GM18498 (cell line): ENCODE data around the gene P4HA2.

Experiments
- ATAC-seq: cut with Tn5 transposase; IDR thresholded peaks from one replicate; pipeline ENCODE4 v1.9.1; 2021; ENCODE audit warnings: mild to moderate bottlenecking, moderate library complexity; ENCODE audit not compliant: unreplicated experiment

The P4HA2 gene

GRCh38 chr5:132227485-132228240 lies at the start of gene P4HA2:
P4HA2 (minus strand) TSS chr5:132227853; CDS start chr5:132218626, 9,227 bp downstream.
- ATAC-seq = peak; percentile 95

DNA sequence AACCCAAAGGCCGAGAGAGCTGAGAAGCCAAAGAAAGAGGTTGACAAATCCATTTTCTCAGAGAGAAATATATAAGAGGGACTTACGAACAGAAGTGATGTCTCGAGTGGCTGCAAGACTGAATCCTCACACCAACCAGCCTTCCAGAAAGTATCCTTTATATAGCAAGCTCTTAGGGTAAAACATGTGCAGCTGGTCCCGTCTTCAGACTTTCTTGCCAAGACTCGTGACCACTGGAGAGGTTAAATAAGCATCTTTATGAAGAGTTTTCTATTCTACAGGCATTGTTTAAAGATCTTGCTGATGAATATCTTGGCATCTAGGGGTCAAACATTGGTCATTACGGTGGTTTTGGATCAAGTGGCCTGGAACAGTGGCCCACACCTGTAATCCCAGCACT lies 49.6 kb upstream of the P4HA2 start:
- no peak for ATAC-seq

DNA sequence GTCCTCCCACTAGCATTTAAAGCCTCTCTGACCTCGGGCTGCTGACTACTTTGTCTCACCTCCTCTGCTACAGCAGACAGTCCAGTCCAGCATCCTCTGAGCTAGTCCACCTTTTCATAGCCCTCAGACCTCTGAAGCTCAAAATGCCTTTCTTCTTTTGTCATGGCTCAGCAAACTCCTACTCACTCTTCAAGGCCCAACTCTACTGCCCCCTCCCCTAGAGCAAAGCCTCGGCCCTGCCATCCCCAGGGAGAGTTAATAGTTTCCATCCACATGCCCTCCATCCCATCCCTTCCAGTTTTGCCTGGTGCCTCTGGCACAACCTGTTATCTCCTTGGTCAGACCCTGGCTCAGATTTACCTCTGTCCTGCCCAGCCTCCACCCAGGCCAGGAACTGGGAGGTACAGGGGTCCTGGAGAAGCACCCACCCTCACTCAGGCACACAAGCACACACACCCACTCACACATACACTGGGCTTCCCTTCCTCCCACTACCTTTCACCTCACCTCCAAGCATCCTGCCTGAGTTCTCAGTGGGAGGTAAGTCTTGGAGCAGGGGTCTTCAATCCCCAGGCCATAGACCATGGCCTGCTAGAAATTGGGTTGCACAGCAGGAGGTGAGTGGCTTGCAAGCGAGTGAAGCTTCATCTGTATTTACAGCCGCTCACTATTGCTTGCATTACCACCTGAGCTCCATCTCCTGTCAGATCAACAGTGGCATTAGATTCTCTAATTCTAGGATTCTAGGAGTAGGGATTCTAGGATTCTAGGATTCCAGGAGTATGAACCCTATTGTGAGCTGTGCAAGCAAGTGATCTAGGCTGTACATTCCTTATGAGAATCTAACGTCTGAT lies 47.9 kb upstream of the P4HA2 start:
- no peak for ATAC-seq

- no peak for ATAC-seq
These were observed 46.6 kb upstream of the P4HA2 start for GRCh38 chr5:132274050-132274792.

GRCh38 chr5:132273631-132274030 lies 46.0 kb upstream of the P4HA2 start:
- no peak for ATAC-seq

DNA sequence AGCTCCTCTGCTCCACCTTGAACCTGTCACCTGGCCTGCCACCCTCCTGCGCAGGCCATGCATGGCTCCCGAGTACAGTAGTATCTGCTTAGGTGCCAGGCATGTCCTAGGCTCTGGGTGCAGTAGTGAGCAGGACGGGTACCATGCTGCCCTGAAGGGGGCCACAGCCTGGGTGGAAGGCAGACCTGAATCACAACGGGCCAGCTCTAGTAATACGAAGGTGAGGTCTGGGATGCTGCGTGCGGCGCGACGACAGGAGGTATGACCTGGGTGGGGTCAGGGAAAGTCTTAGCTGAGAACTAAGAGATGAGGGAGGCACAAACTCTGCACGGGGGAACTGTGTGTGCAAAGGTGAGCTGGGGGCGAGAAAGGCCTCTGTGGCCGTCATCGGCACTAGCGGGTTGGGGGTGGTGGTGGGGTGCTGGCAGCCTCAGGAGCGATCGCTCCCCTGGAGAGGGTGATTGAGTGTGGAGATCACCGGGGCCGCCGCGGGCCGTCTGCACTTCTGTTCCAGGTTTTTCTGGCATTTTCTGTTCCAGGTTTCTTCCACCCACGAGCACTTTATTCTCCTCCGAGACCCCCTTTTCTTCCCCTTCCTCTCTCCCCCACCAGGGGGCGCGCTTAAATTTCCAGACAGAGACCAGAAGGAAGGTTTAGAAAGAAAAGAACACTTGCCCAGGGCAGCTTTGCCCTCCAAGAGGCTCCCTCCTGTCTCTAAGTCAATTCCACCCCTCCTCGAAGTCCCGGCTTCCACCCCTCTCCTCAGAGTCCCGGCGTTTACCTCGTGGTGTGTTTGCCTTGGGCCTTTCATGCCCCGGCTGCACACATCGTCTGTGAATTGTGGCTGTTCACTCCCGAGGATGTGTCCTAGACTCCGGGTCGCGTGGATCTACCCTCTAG lies 44.9 kb upstream of the P4HA2 start:
- ATAC-seq = no peak

DNA sequence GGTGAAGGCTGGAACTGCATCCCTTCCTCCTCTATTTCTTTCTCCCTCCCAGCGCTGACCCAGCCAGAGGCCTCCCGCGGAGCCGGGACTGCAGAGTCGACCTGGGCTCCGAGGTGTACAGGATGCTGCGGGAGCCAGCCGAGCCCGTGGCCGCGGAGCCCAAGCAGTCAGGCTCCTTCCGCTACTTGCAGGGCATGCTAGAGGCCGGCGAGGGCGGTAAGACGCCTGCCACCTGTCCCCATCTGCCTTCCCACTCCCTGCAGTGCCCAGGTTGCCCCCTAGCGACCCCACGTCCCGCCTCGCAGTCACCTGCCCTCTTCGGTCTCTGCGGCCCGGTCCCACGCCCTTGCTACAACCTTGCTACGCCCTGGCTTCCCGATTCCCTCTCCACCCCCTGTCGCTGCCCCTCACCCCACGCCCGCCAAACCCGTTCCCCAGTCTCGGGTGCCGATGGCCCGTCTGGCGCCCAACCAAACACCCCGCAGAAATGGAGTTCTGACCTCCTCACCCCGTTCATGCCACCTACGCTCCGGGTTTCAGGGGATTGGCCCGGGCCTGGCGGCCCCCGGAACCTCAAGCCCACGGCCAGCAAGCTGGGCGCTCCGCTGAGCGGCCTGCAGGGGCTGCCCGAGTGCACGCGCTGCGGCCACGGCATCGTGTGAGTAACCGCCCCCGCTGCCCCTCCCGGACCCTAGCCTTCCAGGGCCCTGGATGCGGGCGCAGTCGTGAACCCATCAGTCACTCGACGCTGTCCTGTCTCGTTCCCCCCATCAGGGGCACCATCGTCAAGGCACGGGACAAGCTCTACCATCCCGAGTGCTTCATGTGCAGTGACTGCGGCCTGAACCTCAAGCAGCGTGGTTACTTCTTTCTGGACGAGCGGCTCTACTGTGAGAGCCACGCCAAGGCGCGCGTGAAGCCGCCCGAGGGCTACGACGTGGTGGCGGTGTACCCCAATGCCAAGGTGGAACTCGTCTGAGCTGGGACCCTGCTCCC lies 43.9 kb upstream of the P4HA2 start:
- no peak for ATAC-seq

DNA sequence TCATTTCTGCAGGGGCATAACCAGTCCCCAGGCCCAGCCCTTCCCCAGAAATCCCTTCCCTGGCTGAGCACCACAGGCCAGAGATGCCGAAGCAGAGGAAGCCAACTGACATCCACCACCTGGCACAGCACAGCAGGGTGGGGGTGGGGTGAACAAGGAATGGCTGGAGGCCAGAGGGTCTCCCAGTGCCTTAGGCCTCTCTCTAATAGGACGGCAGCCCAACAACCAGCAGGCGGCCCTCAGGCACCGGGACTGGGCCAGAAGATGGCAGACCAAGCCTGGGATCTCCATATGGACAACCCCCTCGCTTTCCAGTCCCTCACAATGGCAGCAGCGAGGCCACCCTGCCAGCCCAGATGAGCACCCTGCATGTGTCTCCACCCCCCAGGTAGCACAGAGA lies 43.1 kb upstream of the P4HA2 start:
- no peak for ATAC-seq

- no peak for ATAC-seq
These were observed 42.6 kb upstream of the P4HA2 start for GRCh38 chr5:132270335-132270665.

GRCh38 chr5:132269635-132270334 lies 42.1 kb upstream of the P4HA2 start:
- ATAC-seq = no peak

GRCh38 chr5:132268769-132269551 lies 41.3 kb upstream of the P4HA2 start:
- ATAC-seq = peak; percentile 68

- peak; percentile 5 for ATAC-seq
These were observed 40.5 kb upstream of the P4HA2 start for GRCh38 chr5:132267931-132268768.

GRCh38 chr5:132267166-132267739 lies 39.6 kb upstream of the P4HA2 start:
- no peak for ATAC-seq

GRCh38 chr5:132266836-132267160 lies 39.1 kb upstream of the P4HA2 start:
- ATAC-seq = no peak

- ATAC-seq = no peak
These were observed 38.6 kb upstream of the P4HA2 start for GRCh38 chr5:132266031-132266835.
